Lung (tissue), 12 donors: Measurements from ENCODE around the gene TMEM209. TPM values are rescaled to one million over a fixed set of nuclear protein-coding genes. Genes with fewer than 3 reads are reported as not detected.
"Not testable (repeated sequence)": the region's sequence is repeated elsewhere in the genome, so short reads cannot be mapped to it uniquely, and the experiment has no call there.

Source experiments
- ATAC-seq: fragments of 200-7000 bp; cut with Tn5 transposase; one replicate; pipeline ENCODE4 v1.9.1; 2020; ENCODE audit warnings: moderate number of reproducible peaks; ENCODE audit not compliant: insufficient read depth, low FRiP score
- DNase-seq, 3 donors: peaks; one replicate each; pipeline ENCODE4 v3.0.0-alpha.2; 2013 to 2017
- H3K27ac ChIP-seq, 2 donors: one replicate each; pipeline ENCODE4 v1.5.1; 2013; ENCODE audit warnings: mild to moderate bottlenecking in 2 of 2, moderate library complexity in 2 of 2, control low read depth in 1 of 2, inconsistent platforms in 1 of 2, low read depth in 1 of 2, low read length in 1 of 2
- H3K27me3 ChIP-seq, 3 donors: one replicate each; pipeline ENCODE4 v1.5.1; 2013; ENCODE audit warnings: low read length in 2 of 3; ENCODE audit not compliant: control insufficient read depth in 3 of 3, insufficient read depth in 3 of 3
- H3K36me3 ChIP-seq, 4 donors: one replicate each; pipeline ENCODE4 v1.5.1; 2013; ENCODE audit warnings: low read length in 4 of 4, mild to moderate bottlenecking in 1 of 4, moderate library complexity in 1 of 4; ENCODE audit not compliant: control insufficient read depth in 4 of 4, insufficient read depth in 4 of 4
- H3K4me1 ChIP-seq, 5 donors: one replicate each; pipeline ENCODE4 v1.5.1; 2013; ENCODE audit warnings: low read length in 5 of 5, mild to moderate bottlenecking in 2 of 5, moderate library complexity in 1 of 5; ENCODE audit not compliant: control insufficient read depth in 5 of 5, insufficient read depth in 5 of 5
- H3K4me3 ChIP-seq: one replicate; pipeline ENCODE4 v1.5.1; 2013; ENCODE audit warnings: mild to moderate bottlenecking, control low read depth, moderate library complexity
- H3K9ac ChIP-seq, 2 donors: one replicate each; pipeline ENCODE4 v1.5.1; 2013; ENCODE audit warnings: low read length in 2 of 2, control low read depth in 1 of 2; ENCODE audit not compliant: insufficient read depth in 1 of 2
- H3K9me3 ChIP-seq, 4 donors: one replicate each; pipeline ENCODE4 v1.5.1; 2013; ENCODE audit warnings: low read length in 3 of 4, mild to moderate bottlenecking in 1 of 4, moderate library complexity in 1 of 4; ENCODE audit not compliant: control insufficient read depth in 4 of 4, insufficient read depth in 3 of 4
- CTCF ChIP-seq: IDR thresholded peaks from 2 replicates; pipeline ENCODE4 v1.5.1; 2012; ENCODE audit warnings: mild to moderate bottlenecking; ENCODE audit errors: control extremely low read depth, extremely low read depth
- WGBS, 2 donors: extraction: QIAGEN DNeasy Blood & Tissue Kit; methylation state at CpG; one replicate each; pipeline ENCODE4 v1.1.7; 2013; 5-methylcytosine and 5-hydroxymethylcytosine counted together
- polyA plus RNA-seq, 2 donors: library from polyadenylated mRNA; stranded (reverse); fragments of 200-250 nt; gene quantifications; one replicate each; pipeline ENCODE4 v1.2.1, GENCODE V29; 2013
- total RNA-seq, 2 donors: library from RNA; depleted of rRNA in 1 of 2; stranded (reverse); fragments of >200 nt in 1 of 2; gene quantifications; one replicate each; pipeline ENCODE4 v1.2.1, GENCODE V29; 2014 to 2021
- donor health status: control.
- donor health status: control.
- donor health status: Bipolar disorder and iron deficiency.
- donor health status: healthy.
- donor health status: DM: yes; HTN: yes; CAD: no.

TMEM209 gene
- total and polyA plus RNA-seq, 4 donors, result 8.3 to 22.2 (median 12.6) TPM

GRCh38 chr7:130242198-130243014, 37.2 kb upstream of the TMEM209 start:
- Histone ChIP-seq H3K4me3 (no peak overlapping the region), H3K27me3 (no peaks in the 10 kb centered on the region), H3K4me1 (no peaks in the 10 kb centered on the region), H3K36me3 (no peaks in the 10 kb centered on the region), H3K9ac (no peak overlapping the region), H3K27ac (no peak overlapping the region), H3K9me3 (peaks cover 0 to 4% (median 0%) of the 10 kb centered on the region in 4 donors)
- TF ChIP-seq CTCF, result peak; percentile 50
- WGBS, 2 donors, result 35 to 38% methylated on average over 5 of the region's 5 CpGs
- ATAC-seq (no peak), DNase-seq (peak; percentile 27 to 33 (median 28))

GRCh38 chr7:130240240-130240639, 35.0 kb upstream of the TMEM209 start:
- no peak for DNase-seq
- H3K9me3 ChIP-seq, result no peaks in the 10 kb centered on the region
- WGBS, 2 donors, result 93 to 94% methylated on average over 1 of the region's 1 CpG
- H3K27ac ChIP-seq, result no peak overlapping the region
- no peak overlapping the region for H3K4me3 ChIP-seq
- H3K4me1 ChIP-seq, result no peaks in the 10 kb centered on the region
- no peak for TF ChIP-seq CTCF
- H3K36me3 ChIP-seq, result no peaks in the 10 kb centered on the region
- ATAC-seq, result no peak
- no peaks in the 10 kb centered on the region for H3K27me3 ChIP-seq
- no peak overlapping the region for H3K9ac ChIP-seq

DNA sequence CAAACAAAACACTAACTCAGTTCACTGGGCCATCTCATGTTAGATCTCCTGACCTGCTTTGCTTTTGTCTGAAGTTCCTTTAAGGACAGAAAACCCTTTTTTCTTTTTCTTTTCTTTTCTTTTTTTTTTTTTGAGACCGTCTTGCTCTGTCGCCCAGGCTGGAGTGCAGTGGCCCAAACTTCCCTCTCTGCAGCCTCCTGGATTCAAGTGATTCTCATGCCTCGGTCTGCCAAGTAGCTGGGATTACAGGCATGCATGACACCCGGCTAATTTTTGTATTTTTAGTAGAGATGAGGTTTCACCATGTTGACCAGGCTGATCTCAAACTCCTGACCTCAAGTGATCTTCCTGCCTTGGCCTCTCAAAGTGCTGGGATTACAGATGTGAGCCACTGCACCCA, 31.2 kb upstream of the TMEM209 start:
- H3K9ac ChIP-seq, H3K9me3 ChIP-seq, H3K36me3 ChIP-seq, H3K27me3 ChIP-seq, H3K27ac ChIP-seq, H3K4me1 ChIP-seq, DNase-seq, ATAC-seq, H3K4me3 ChIP-seq: not testable (repeated sequence)
- WGBS, 2 donors, result 83 to 84% methylated on average over 4 of the region's 4 CpGs

GRCh38 chr7:130234078-130234477, 28.9 kb upstream of the TMEM209 start:
- H3K27ac ChIP-seq, result no peak overlapping the region
- no peak for TF ChIP-seq CTCF
- no peaks in the 10 kb centered on the region for H3K9me3 ChIP-seq

More at GRCh38 chr7:130234078-130234477, 28.9 kb upstream of the TMEM209 start:
- Histone ChIP-seq H3K36me3 (no peaks in the 10 kb centered on the region), H3K9ac (no peak overlapping the region), H3K4me1 (no peaks in the 10 kb centered on the region), H3K4me3 (no peak overlapping the region), H3K27me3 (no peaks in the 10 kb centered on the region)
- ATAC-seq (no peak), DNase-seq (no peak)
- WGBS, 2 donors, result 85 to 91% methylated on average over 2 of the region's 2 CpGs
